Endothelial cell (in vitro differentiated cells): Measurements from ENCODE around the gene CAAP1. TPM values are rescaled to one million over a fixed set of nuclear protein-coding genes. Genes with fewer than 3 reads are reported as not detected.
"Not testable (repeated sequence)": the region's sequence is repeated elsewhere in the genome, so short reads cannot be mapped to it uniquely, and the experiment has no call there.

Source experiments
- DNase-seq: peaks from one replicate; pipeline ENCODE4 v3.0.0; 2021; ENCODE audit warnings: low spot score
- H3K27ac Mint-ChIP-seq: one replicate; pipeline ENCODE4 v1.8.0; 2021; ENCODE audit warnings: mixed read lengths, inconsistent platforms; ENCODE audit not compliant: unreplicated experiment
- H3K27me3 Mint-ChIP-seq: one replicate; pipeline ENCODE4 v1.8.0; 2021; ENCODE audit warnings: mild to moderate bottlenecking, moderate library complexity, mixed read lengths, inconsistent platforms; ENCODE audit not compliant: unreplicated experiment
- H3K36me3 Mint-ChIP-seq: one replicate; pipeline ENCODE4 v1.8.0; 2021; ENCODE audit warnings: mild to moderate bottlenecking, low read depth, mixed read lengths, inconsistent platforms; ENCODE audit not compliant: unreplicated experiment
- H3K4me1 Mint-ChIP-seq: one replicate; pipeline ENCODE4 v1.8.0; 2021; ENCODE audit warnings: mild to moderate bottlenecking, mixed read lengths, inconsistent platforms; ENCODE audit not compliant: unreplicated experiment
- H3K4me3 Mint-ChIP-seq: one replicate; pipeline ENCODE4 v1.8.0; 2021; ENCODE audit warnings: mild to moderate bottlenecking, mixed read lengths, inconsistent platforms; ENCODE audit not compliant: unreplicated experiment
- H3K9me3 Mint-ChIP-seq: one replicate; pipeline ENCODE4 v1.8.0; 2021; ENCODE audit warnings: mixed read lengths, inconsistent platforms; ENCODE audit not compliant: unreplicated experiment
- CTCF ChIP-seq: fragments of 200-600 bp; sonication (generic); IDR thresholded peaks from one replicate; pipeline ENCODE4 v1.5.0; 2021; ENCODE audit warnings: antibody characterized with exemption; ENCODE audit not compliant: unreplicated experiment
- total RNA-seq: library from RNA; stranded (reverse); fragmentation: NEBNext Ultra II Directional; extraction: Animal tissue kit (Norgen Biotek cat#: 25700); gene quantifications from one replicate; pipeline ENCODE4 v1.2.1, GENCODE V29; 2021; ENCODE audit not compliant: unreplicated experiment

CAAP1 gene
- total RNA-seq, 1 donor from 2014 or later, result 10.1 TPM

GRCh38 chr9:26882154-26882553 is 10.4 kb downstream of the CAAP1 start:
- no peak for DNase-seq
- TF ChIP-seq CTCF, result no peak
- H3K9me3 Mint-ChIP-seq, result no peaks in the 10 kb centered on the region
- peaks cover 12% of the 10 kb centered on the region for H3K4me1 Mint-ChIP-seq
- peaks cover 25% of the 10 kb centered on the region for H3K36me3 Mint-ChIP-seq
- no peak overlapping the region for H3K27ac Mint-ChIP-seq
- peak overlapping the region; percentile 32 for H3K4me3 Mint-ChIP-seq
- no peaks in the 10 kb centered on the region for H3K27me3 Mint-ChIP-seq

- Mint-ChIP-seq H3K27ac (no peak overlapping the region), H3K4me1 (peaks cover 12% of the 10 kb centered on the region), H3K27me3 (no peaks in the 10 kb centered on the region), H3K4me3 (no peak overlapping the region), H3K9me3 (no peaks in the 10 kb centered on the region), H3K36me3 (peaks cover 25% of the 10 kb centered on the region)
- no peak for TF ChIP-seq CTCF
- no peak for DNase-seq
Observed at GRCh38 chr9:26880262-26880661, 12.3 kb downstream of the CAAP1 start.

DNA sequence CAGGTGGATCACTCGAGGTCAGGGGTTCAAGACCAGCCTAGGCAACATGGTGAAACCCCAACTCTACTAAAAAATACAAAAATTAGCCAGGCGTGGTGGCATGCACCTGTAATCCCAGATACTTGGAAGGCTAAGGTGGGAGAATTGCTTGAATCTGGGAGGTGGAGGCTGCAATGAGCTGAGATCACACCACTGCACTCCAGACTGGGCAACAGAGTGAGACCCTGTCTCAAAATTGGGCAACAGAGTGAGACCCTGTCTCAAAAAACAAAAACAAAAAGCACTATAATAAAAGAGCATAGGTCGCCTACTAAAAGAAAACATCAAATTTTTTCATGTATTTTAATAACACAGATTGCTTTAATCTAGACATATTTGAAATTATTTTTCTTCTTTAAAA is 17.4 kb downstream of the CAAP1 start:
- not testable (repeated sequence) for H3K4me3 Mint-ChIP-seq, H3K9me3 Mint-ChIP-seq, DNase-seq, H3K27me3 Mint-ChIP-seq, H3K36me3 Mint-ChIP-seq, H3K27ac Mint-ChIP-seq
- H3K4me1 Mint-ChIP-seq, result peaks cover 12% of the 10 kb centered on the region

DNA sequence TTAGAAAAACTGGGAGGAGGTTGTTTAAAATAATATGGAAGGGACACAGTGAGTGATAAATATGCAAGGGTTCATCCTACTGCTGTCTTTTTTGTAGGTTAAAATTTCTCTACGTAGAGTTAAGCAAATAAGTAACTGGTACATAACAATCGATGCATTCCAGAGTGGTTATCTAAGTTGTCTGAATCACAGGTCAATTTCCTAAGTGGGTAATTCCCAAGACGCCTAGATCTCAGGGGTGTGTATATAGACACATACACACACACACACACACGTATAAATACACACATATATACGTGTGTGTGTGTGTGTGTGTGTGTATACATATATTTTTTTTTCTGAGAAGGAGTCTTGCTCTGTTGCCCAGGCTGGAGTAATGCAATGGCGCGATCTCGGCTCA is 22.3 kb downstream of the CAAP1 start:
- H3K27ac Mint-ChIP-seq, result no peak overlapping the region

DNA sequence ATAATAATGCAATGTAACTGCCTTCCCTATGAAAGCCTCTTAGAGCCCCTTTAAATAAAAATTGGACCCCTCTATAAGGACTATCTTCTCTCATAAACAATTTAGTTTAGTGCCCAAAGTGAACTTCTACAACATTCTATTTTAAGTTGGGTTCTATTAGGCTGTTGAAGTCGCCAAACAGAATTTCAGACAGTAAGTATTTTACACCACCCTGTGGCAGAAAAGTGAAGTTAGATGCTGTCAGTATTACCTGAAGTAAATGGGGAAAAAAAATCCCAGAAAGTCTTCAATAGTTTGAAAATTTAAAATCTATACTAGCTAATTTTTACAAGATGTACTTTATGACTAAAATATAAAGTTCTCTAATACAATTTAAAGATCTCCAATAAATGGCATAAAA is 29.5 kb downstream of the CAAP1 start:
- no peak for DNase-seq
- Mint-ChIP-seq H3K9me3 (no peaks in the 10 kb centered on the region), H3K27ac (no peak overlapping the region), H3K4me1 (peaks cover 4% of the 10 kb centered on the region), H3K4me3 (no peak overlapping the region), H3K27me3 (no peaks in the 10 kb centered on the region), H3K36me3 (peaks cover 4% of the 10 kb centered on the region)
- TF ChIP-seq CTCF, result peak; percentile 34

More for the DNA sequence above, 22.3 kb downstream of the CAAP1 start:
- no peak for TF ChIP-seq CTCF
- Mint-ChIP-seq H3K9me3 (no peaks in the 10 kb centered on the region), H3K36me3 (no peaks in the 10 kb centered on the region), H3K4me1 (no peaks in the 10 kb centered on the region), H3K27me3 (no peaks in the 10 kb centered on the region), H3K4me3 (no peak overlapping the region)
- DNase-seq, result no peak
